GM19239 (cell line): Measurements from ENCODE around the gene AEBP1.

Source experiments
- DNase-seq: peaks from one replicate; pipeline ENCODE4 v3.0.0; 2011; ENCODE audit warnings: low spot score; ENCODE audit not compliant: insufficient read length
- FAIRE-seq: peaks from 2 replicates; lab custom pipeline; 2011; peaks lifted over from hg19 to GRCh38; lab: Jason Lieb, UNC

AEBP1 gene

GRCh38 chr7:44103923-44104859 lies at the start of gene AEBP1:
TSS of gene AEBP1 (plus strand) at chr7:44104345. CDS start at chr7:44104666, 321 bp downstream.
- FAIRE-seq (no peak), DNase-seq (no peak)

- DNase-seq (no peak), FAIRE-seq (no peak)
Observed at GRCh38 chr7:44056681-44057080, 47.5 kb upstream of the AEBP1 start.

- DNase-seq, result no peak
- FAIRE-seq, result no peak
Observed at GRCh38 chr7:44057181-44057848, 46.8 kb upstream of the AEBP1 start.

GRCh38 chr7:44057849-44058758 lies 46.0 kb upstream of the AEBP1 start:
- DNase-seq (no peak), FAIRE-seq (no peak)

- no peak for DNase-seq
- no peak for FAIRE-seq
Observed at GRCh38 chr7:44058759-44059218, 45.4 kb upstream of the AEBP1 start.

GRCh38 chr7:44059219-44060090 lies 44.7 kb upstream of the AEBP1 start:
- no peak for DNase-seq
- no peak for FAIRE-seq

GRCh38 chr7:44060091-44060947 lies 43.8 kb upstream of the AEBP1 start:
- no peak for DNase-seq
- FAIRE-seq, result no peak

GRCh38 chr7:44060948-44061644 lies 43.0 kb upstream of the AEBP1 start:
- no peak for FAIRE-seq
- no peak for DNase-seq

GRCh38 chr7:44061645-44062179 lies 42.4 kb upstream of the AEBP1 start:
- DNase-seq, result no peak
- FAIRE-seq, result no peak

GRCh38 chr7:44062180-44062902 lies 41.8 kb upstream of the AEBP1 start:
- DNase-seq, result no peak

GRCh38 chr7:44062903-44063295 lies 41.2 kb upstream of the AEBP1 start:
- FAIRE-seq (no peak), DNase-seq (no peak)

More at GRCh38 chr7:44062180-44062902, 41.8 kb upstream of the AEBP1 start:
- FAIRE-seq, result no peak

- FAIRE-seq (no peak), DNase-seq (no peak)
Observed at GRCh38 chr7:44063547-44063893, 40.6 kb upstream of the AEBP1 start.

GRCh38 chr7:44063894-44064651 lies 40.1 kb upstream of the AEBP1 start:
- DNase-seq (no peak), FAIRE-seq (no peak)

GRCh38 chr7:44064791-44065430 lies 39.2 kb upstream of the AEBP1 start:
- no peak for FAIRE-seq
- DNase-seq, result no peak

GRCh38 chr7:44065431-44066110 lies 38.6 kb upstream of the AEBP1 start, which contains the start of gene PGAM2:
TSS of gene PGAM2 (minus strand) at chr7:44065567. CDS start at chr7:44065529, 38 bp downstream.
- FAIRE-seq (no peak), DNase-seq (no peak)
